ENCODE data around the gene SETBP1.

SETBP1 gene

GRCh38 chr18:44709307-44710126 lies 28.8 kb downstream of the SETBP1 start:
- Histone ChIP-seq H3K27ac (ENCODE audit: low read depth, low read length) (no peak overlapping the region), H4K20me1 (ENCODE audit: control insufficient read depth, insufficient read depth, low read depth, low read length) (no peaks in the 10 kb centered on the region), H3K9me3 (ENCODE audit: control insufficient read depth, insufficient read depth, low read length) (no peaks in the 10 kb centered on the region), H3K4me3 (ENCODE audit: low read length) (no peak overlapping the region), H3K4me2 (ENCODE audit: low read length) (peak overlapping the region; percentile 38), H3K79me2 (ENCODE audit: control insufficient read depth, low read length) (peaks cover 36% of the 10 kb centered on the region), H3K27me3 (ENCODE audit: control insufficient read depth, low read length) (no peaks in the 10 kb centered on the region), H3F3A (ENCODE audit: control insufficient read depth, insufficient read depth) (no peaks in the 10 kb centered on the region), H3K36me3 (ENCODE audit: control insufficient read depth, low read length) (peaks cover 15% of the 10 kb centered on the region), H3K4me1 (ENCODE audit: control insufficient read depth, low read length) (peaks cover 48% of the 10 kb centered on the region), H3K9me2 (replicated peaks; ENCODE audit: control insufficient read depth, low read length) (no peaks in the 10 kb centered on the region)
- no peak for TF ChIP-seq EZH2phosphoT487 (IDR thresholded peaks at IDR 0.05; ENCODE audit: borderline replicate concordance, low read length)
- TF ChIP-seq CTCF (IDR thresholded peaks at IDR 0.05; ENCODE audit: low read depth, low read length, poor library complexity, severe bottlenecking) = no peak

- Histone ChIP-seq H3K36me3 (ENCODE audit: control insufficient read depth, low read length) (peaks cover 10% of the 10 kb centered on the region), H3K4me1 (ENCODE audit: control insufficient read depth, low read length) (peaks cover 39% of the 10 kb centered on the region), H3K27me3 (ENCODE audit: control insufficient read depth, low read length) (no peaks in the 10 kb centered on the region), H3F3A (ENCODE audit: control insufficient read depth, insufficient read depth) (no peaks in the 10 kb centered on the region), H3K4me3 (ENCODE audit: low read length) (no peak overlapping the region), H4K20me1 (ENCODE audit: control insufficient read depth, insufficient read depth, low read depth, low read length) (no peaks in the 10 kb centered on the region), H3K9me3 (ENCODE audit: control insufficient read depth, insufficient read depth, low read length) (no peaks in the 10 kb centered on the region), H3K27ac (ENCODE audit: low read depth, low read length) (no peak overlapping the region), H3K79me2 (ENCODE audit: control insufficient read depth, low read length) (peaks cover 27% of the 10 kb centered on the region), H3K9me2 (replicated peaks; ENCODE audit: control insufficient read depth, low read length) (no peaks in the 10 kb centered on the region), H3K4me2 (ENCODE audit: low read length) (no peak overlapping the region)
- TF ChIP-seq EZH2phosphoT487 (IDR thresholded peaks at IDR 0.05; ENCODE audit: borderline replicate concordance, low read length) (no peak), CTCF (IDR thresholded peaks at IDR 0.05; ENCODE audit: low read depth, low read length, poor library complexity, severe bottlenecking) (no peak)
Observed at GRCh38 chr18:44710931-44711330, 30.2 kb downstream of the SETBP1 start.

GRCh38 chr18:44712025-44712424 lies 31.3 kb downstream of the SETBP1 start:
- no peaks in the 10 kb centered on the region for H3K9me3 ChIP-seq (ENCODE audit: control insufficient read depth, insufficient read depth, low read length)
- H3K27me3 ChIP-seq (ENCODE audit: control insufficient read depth, low read length) = no peaks in the 10 kb centered on the region
- peaks cover 10% of the 10 kb centered on the region for H3K36me3 ChIP-seq (ENCODE audit: control insufficient read depth, low read length)
- H3K4me2 ChIP-seq (ENCODE audit: low read length) = no peak overlapping the region
- no peaks in the 10 kb centered on the region for H4K20me1 ChIP-seq (ENCODE audit: control insufficient read depth, insufficient read depth, low read depth, low read length)
- no peaks in the 10 kb centered on the region for H3K9me2 ChIP-seq (replicated peaks; ENCODE audit: control insufficient read depth, low read length)
- peaks cover 27% of the 10 kb centered on the region for H3K79me2 ChIP-seq (ENCODE audit: control insufficient read depth, low read length)
- H3K4me3 ChIP-seq (ENCODE audit: low read length) = no peak overlapping the region
- no peak overlapping the region for H3K27ac ChIP-seq (ENCODE audit: low read depth, low read length)
- H3K4me1 ChIP-seq (ENCODE audit: control insufficient read depth, low read length) = peaks cover 39% of the 10 kb centered on the region
- TF ChIP-seq CTCF (IDR thresholded peaks at IDR 0.05; ENCODE audit: low read depth, low read length, poor library complexity, severe bottlenecking) = no peak
- no peak for TF ChIP-seq EZH2phosphoT487 (IDR thresholded peaks at IDR 0.05; ENCODE audit: borderline replicate concordance, low read length)
- no peaks in the 10 kb centered on the region for H3F3A ChIP-seq (ENCODE audit: control insufficient read depth, insufficient read depth)
